Measurements from ENCODE around the gene ELMO1.

ELMO1 gene

GRCh38 chr7:37285706-37286453 is 162.8 kb downstream of the ELMO1 start:
- H3K36me3 ChIP-seq (ENCODE audit: insufficient read depth, low read depth, low read length), result no peaks in the 10 kb centered on the region
- no peaks in the 10 kb centered on the region for H3K27me3 ChIP-seq (ENCODE audit: insufficient read depth, low read length)
- no peak overlapping the region for H3K27ac ChIP-seq (ENCODE audit: low read length)
- H3K9ac ChIP-seq (ENCODE audit: low read depth, low read length), result no peak overlapping the region
- peaks cover 2% of the 10 kb centered on the region; the same call in 1 of the 2 replicates for H3K4me1 ChIP-seq (ENCODE audit: insufficient read depth, low read length)
- H3K9me3 ChIP-seq (ENCODE audit: insufficient read depth, low read depth, low read length), result no peaks in the 10 kb centered on the region
- H3K4me3 ChIP-seq (ENCODE audit: low read length), result no peak overlapping the region

GRCh38 chr7:37284805-37285231 is 163.8 kb downstream of the ELMO1 start:
- peaks cover 2% of the 10 kb centered on the region; the same call in 1 of the 2 replicates for H3K4me1 ChIP-seq (ENCODE audit: insufficient read depth, low read length)
- no peaks in the 10 kb centered on the region for H3K27me3 ChIP-seq (ENCODE audit: insufficient read depth, low read length)
- H3K9me3 ChIP-seq (ENCODE audit: insufficient read depth, low read depth, low read length), result no peaks in the 10 kb centered on the region
- no peak overlapping the region for H3K27ac ChIP-seq (ENCODE audit: low read length)
- H3K4me3 ChIP-seq (ENCODE audit: low read length), result no peak overlapping the region
- H3K9ac ChIP-seq (ENCODE audit: low read depth, low read length), result no peak overlapping the region
- no peaks in the 10 kb centered on the region for H3K36me3 ChIP-seq (ENCODE audit: insufficient read depth, low read depth, low read length)

GRCh38 chr7:37284285-37284684 is 164.4 kb downstream of the ELMO1 start:
- H3K9me3 ChIP-seq (ENCODE audit: insufficient read depth, low read depth, low read length), result no peaks in the 10 kb centered on the region
- no peak overlapping the region for H3K27ac ChIP-seq (ENCODE audit: low read length)
- no peaks in the 10 kb centered on the region for H3K27me3 ChIP-seq (ENCODE audit: insufficient read depth, low read length)
- H3K4me1 ChIP-seq (ENCODE audit: insufficient read depth, low read length), result peaks cover 2% of the 10 kb centered on the region; the same call in 1 of the 2 replicates
- H3K9ac ChIP-seq (ENCODE audit: low read depth, low read length), result no peak overlapping the region
- no peak overlapping the region for H3K4me3 ChIP-seq (ENCODE audit: low read length)
- no peaks in the 10 kb centered on the region for H3K36me3 ChIP-seq (ENCODE audit: insufficient read depth, low read depth, low read length)

GRCh38 chr7:37283716-37284115 is 164.9 kb downstream of the ELMO1 start:
- Histone ChIP-seq H3K9ac (ENCODE audit: low read depth, low read length) (no peak overlapping the region), H3K4me1 (ENCODE audit: insufficient read depth, low read length) (peaks cover 2% of the 10 kb centered on the region; the same call in 1 of the 2 replicates), H3K36me3 (ENCODE audit: insufficient read depth, low read depth, low read length) (no peaks in the 10 kb centered on the region), H3K27ac (ENCODE audit: low read length) (no peak overlapping the region), H3K27me3 (ENCODE audit: insufficient read depth, low read length) (no peaks in the 10 kb centered on the region), H3K9me3 (ENCODE audit: insufficient read depth, low read depth, low read length) (no peaks in the 10 kb centered on the region), H3K4me3 (ENCODE audit: low read length) (no peak overlapping the region)

GRCh38 chr7:37282927-37283326 is 165.7 kb downstream of the ELMO1 start:
- H3K9me3 ChIP-seq (ENCODE audit: insufficient read depth, low read depth, low read length), result no peaks in the 10 kb centered on the region
- no peaks in the 10 kb centered on the region for H3K36me3 ChIP-seq (ENCODE audit: insufficient read depth, low read depth, low read length)
- H3K27ac ChIP-seq (ENCODE audit: low read length), result no peak overlapping the region
- H3K4me3 ChIP-seq (ENCODE audit: low read length), result no peak overlapping the region
- no peaks in the 10 kb centered on the region for H3K27me3 ChIP-seq (ENCODE audit: insufficient read depth, low read length)
- no peak overlapping the region for H3K9ac ChIP-seq (ENCODE audit: low read depth, low read length)
- peaks cover 2% of the 10 kb centered on the region; the same call in 1 of the 2 replicates for H3K4me1 ChIP-seq (ENCODE audit: insufficient read depth, low read length)

- Histone ChIP-seq H3K9me3 (ENCODE audit: insufficient read depth, low read depth, low read length) (no peaks in the 10 kb centered on the region), H3K36me3 (ENCODE audit: insufficient read depth, low read depth, low read length) (no peaks in the 10 kb centered on the region), H3K4me3 (ENCODE audit: low read length) (no peak overlapping the region), H3K4me1 (ENCODE audit: insufficient read depth, low read length) (peaks cover 6% of the 10 kb centered on the region), H3K27me3 (ENCODE audit: insufficient read depth, low read length) (no peaks in the 10 kb centered on the region), H3K27ac (ENCODE audit: low read length) (no peak overlapping the region), H3K9ac (ENCODE audit: low read depth, low read length) (no peak overlapping the region)
These were observed 166.6 kb downstream of the ELMO1 start for GRCh38 chr7:37282093-37282444.

- Histone ChIP-seq H3K4me3 (ENCODE audit: low read length) (no peak overlapping the region), H3K9ac (ENCODE audit: low read depth, low read length) (no peak overlapping the region), H3K27ac (ENCODE audit: low read length) (no peak overlapping the region), H3K4me1 (ENCODE audit: insufficient read depth, low read length) (peaks cover 6% of the 10 kb centered on the region), H3K9me3 (ENCODE audit: insufficient read depth, low read depth, low read length) (no peaks in the 10 kb centered on the region), H3K36me3 (ENCODE audit: insufficient read depth, low read depth, low read length) (no peaks in the 10 kb centered on the region), H3K27me3 (ENCODE audit: insufficient read depth, low read length) (no peaks in the 10 kb centered on the region)
These were observed 167.1 kb downstream of the ELMO1 start for GRCh38 chr7:37281368-37282092.

- Histone ChIP-seq H3K27ac (ENCODE audit: low read length) (no peak overlapping the region), H3K9ac (ENCODE audit: low read depth, low read length) (no peak overlapping the region), H3K36me3 (ENCODE audit: insufficient read depth, low read depth, low read length) (no peaks in the 10 kb centered on the region), H3K4me3 (ENCODE audit: low read length) (no peak overlapping the region), H3K27me3 (ENCODE audit: insufficient read depth, low read length) (no peaks in the 10 kb centered on the region), H3K4me1 (ENCODE audit: insufficient read depth, low read length) (peaks cover 6% of the 10 kb centered on the region), H3K9me3 (ENCODE audit: insufficient read depth, low read depth, low read length) (no peaks in the 10 kb centered on the region)
These were observed 171.2 kb downstream of the ELMO1 start for GRCh38 chr7:37277513-37277912.

GRCh38 chr7:37275078-37275710 is 173.5 kb downstream of the ELMO1 start:
- Histone ChIP-seq H3K4me1 (ENCODE audit: insufficient read depth, low read length) (peaks cover 3% of the 10 kb centered on the region; the same call in 1 of the 2 replicates), H3K9ac (ENCODE audit: low read depth, low read length) (no peak overlapping the region), H3K27me3 (ENCODE audit: insufficient read depth, low read length) (no peaks in the 10 kb centered on the region), H3K36me3 (ENCODE audit: insufficient read depth, low read depth, low read length) (no peaks in the 10 kb centered on the region), H3K4me3 (ENCODE audit: low read length) (no peak overlapping the region), H3K9me3 (ENCODE audit: insufficient read depth, low read depth, low read length) (no peaks in the 10 kb centered on the region), H3K27ac (ENCODE audit: low read length) (no peak overlapping the region)

GRCh38 chr7:37273891-37274290 is 174.8 kb downstream of the ELMO1 start:
- H3K36me3 ChIP-seq (ENCODE audit: insufficient read depth, low read depth, low read length), result no peaks in the 10 kb centered on the region
- H3K27me3 ChIP-seq (ENCODE audit: insufficient read depth, low read length), result no peaks in the 10 kb centered on the region
- H3K4me3 ChIP-seq (ENCODE audit: low read length), result no peak overlapping the region
- H3K27ac ChIP-seq (ENCODE audit: low read length), result no peak overlapping the region
- no peak overlapping the region for H3K9ac ChIP-seq (ENCODE audit: low read depth, low read length)
- no peaks in the 10 kb centered on the region for H3K9me3 ChIP-seq (ENCODE audit: insufficient read depth, low read depth, low read length)
- peaks cover 3% of the 10 kb centered on the region; the same call in 1 of the 2 replicates for H3K4me1 ChIP-seq (ENCODE audit: insufficient read depth, low read length)

- Histone ChIP-seq H3K27ac (ENCODE audit: low read length) (no peak overlapping the region), H3K9me3 (ENCODE audit: insufficient read depth, low read depth, low read length) (no peaks in the 10 kb centered on the region), H3K36me3 (ENCODE audit: insufficient read depth, low read depth, low read length) (no peaks in the 10 kb centered on the region), H3K9ac (ENCODE audit: low read depth, low read length) (no peak overlapping the region), H3K4me1 (ENCODE audit: insufficient read depth, low read length) (no peaks in the 10 kb centered on the region), H3K27me3 (ENCODE audit: insufficient read depth, low read length) (no peaks in the 10 kb centered on the region), H3K4me3 (ENCODE audit: low read length) (no peak overlapping the region)
These were observed 178.8 kb downstream of the ELMO1 start for GRCh38 chr7:37269711-37270508.

All from iPS-20b (cell line).